HCT116 (cell line): Measurements from ENCODE around the gene PGC. TPM values are rescaled to one million over a fixed set of nuclear protein-coding genes. Genes with fewer than 3 reads are reported as not detected.

Experiments
- ATAC-seq: fragments of 200-7000 bp; cut with Tn5 transposase; 2 replicates; pipeline ENCODE4 v1.9.1; 2020; ENCODE audit warnings: mild to moderate bottlenecking, moderate library complexity
- BruUV-seq: library from RNA; stranded (reverse); fragments of 400-500 nt; replicated peaks from 2 replicates; lab custom pipeline; 2021; lab: Mats Ljungman, UMichigan
- CTCF ChIA-PET: fragments of 300-600 bp; sonication (Branson Sonifier 250); formaldehyde crosslinking; loops from one replicate; lab custom pipeline; 2021; ENCODE audit warnings: antibody characterized with exemption; lab: Charles Lee
- POLR2A ChIA-PET: fragments of 300-600, 350-600 bp; sonication (Branson Sonifier 250); formaldehyde crosslinking; loops from one replicate; lab custom pipeline; 2021; ENCODE audit warnings: antibody characterized with exemption; lab: Charles Lee
- RAD21 ChIA-PET, 2 experiments: fragments of 300-600 bp; sonication (Branson Sonifier 250); formaldehyde crosslinking; loops; one replicate each; lab custom pipeline; 2023; ENCODE audit warnings: low total read pairs in 2 of 2; ENCODE audit not compliant: uncharacterized antibody in 2 of 2, unreplicated experiment in 2 of 2, low non-redundant PET in 1 of 2; lab: Charles Lee
- DNase-seq: peaks from one replicate; pipeline ENCODE4 v3.0.0-alpha.2; 2010; ENCODE audit warnings: low read depth, low spot score
- H2AFZ ChIP-seq: fragments of 200-600 bp; shearing (Covaris generic), sonication (generic); 2 replicates; pipeline ENCODE4 v1.6.1; 2017; ENCODE audit warnings: low read depth, mixed run types, mixed read lengths, antibody characterized with exemption, low read length; ENCODE audit not compliant: poor library complexity, severe bottlenecking
- H3K27ac ChIP-seq: 2 replicates; pipeline ENCODE4 v1.5.1; 2012; ENCODE audit warnings: low read depth, low read length
- H3K27me3 ChIP-seq: fragments of 200-600 bp; sonication (generic); 2 replicates; pipeline ENCODE4 v1.6.1; 2016; ENCODE audit warnings: mixed run types, low read length, mixed read lengths; ENCODE audit not compliant: insufficient read depth
- H3K36me3 ChIP-seq, 2 experiments: fragments of 200-500 bp in 1 of 2; fragments of 200-600 bp in 1 of 2; sonication (Bioruptor generic) in 1 of 2; sonication (generic) in 1 of 2; 2 replicates each; pipeline versions ENCODE4 v1.5.1 to v1.6.1; 2014 to 2016; ENCODE audit warnings: low read length in 2 of 2, inconsistent platforms in 1 of 2, mixed read lengths in 1 of 2, mixed run types in 1 of 2; ENCODE audit not compliant: insufficient read depth in 2 of 2, control insufficient read depth in 1 of 2
- H3K4me1 ChIP-seq, 2 experiments: fragments of 200-600 bp in 1 of 2; sonication (generic) in 1 of 2; 2 replicates each; pipeline versions ENCODE4 v1.5.1 to v1.6.1; 2012 to 2017; ENCODE audit warnings: low read length in 2 of 2, inconsistent platforms in 1 of 2, mild to moderate bottlenecking in 1 of 2, mixed read lengths in 1 of 2, mixed run types in 1 of 2, moderate library complexity in 1 of 2; ENCODE audit not compliant: insufficient read depth in 2 of 2, control insufficient read depth in 1 of 2
- H3K4me2 ChIP-seq: fragments of 200-600 bp; sonication (generic); 2 replicates; pipeline ENCODE4 v1.6.1; 2017; ENCODE audit warnings: mixed run types, low read length, mixed read lengths
- H3K4me3 ChIP-seq, 2 experiments: fragments of 200-600 bp in 1 of 2; sonication (generic) in 1 of 2; replicated peaks in 1 of 2; 2 replicates each; pipeline ENCODE4 v1.5.1; 2011 to 2016; ENCODE audit warnings: low read length in 2 of 2, control low read depth in 1 of 2, low read depth in 1 of 2, mild to moderate bottlenecking in 1 of 2, mixed read lengths in 1 of 2, mixed run types in 1 of 2
- H3K79me2 ChIP-seq: fragments of 200-600 bp; sonication (generic); 2 replicates; pipeline ENCODE4 v1.6.1; 2017; ENCODE audit warnings: mild to moderate bottlenecking, mixed run types, low read length, moderate library complexity, mixed read lengths; ENCODE audit not compliant: insufficient read depth
- H3K9ac ChIP-seq: fragments of 200-600 bp; sonication (generic); 2 replicates; pipeline ENCODE4 v1.6.1; 2016; ENCODE audit warnings: low read length, mixed read lengths
- H3K9me2 ChIP-seq: fragments of 200-600 bp; sonication (generic), shearing (Covaris generic); 2 replicates; pipeline ENCODE4 v1.6.1; 2017; ENCODE audit warnings: mixed run types, mild to moderate bottlenecking, moderate library complexity; ENCODE audit not compliant: insufficient read depth
- H3K9me3 ChIP-seq, 2 experiments: fragments of 200-500 bp in 1 of 2; fragments of 200-600 bp in 1 of 2; sonication (Bioruptor generic) in 1 of 2; sonication (generic) in 1 of 2; 2 replicates each; pipeline ENCODE4 v1.6.1; 2014 to 2017; ENCODE audit warnings: low read length in 2 of 2, mixed read lengths in 2 of 2, inconsistent platforms in 1 of 2, low read depth in 1 of 2, mild to moderate bottlenecking in 1 of 2, mixed run types in 1 of 2, moderate library complexity in 1 of 2; ENCODE audit not compliant: control insufficient read depth in 1 of 2, insufficient read depth in 1 of 2
- H4K20me1 ChIP-seq: fragments of 200-600 bp; sonication (generic), shearing (Covaris generic); 2 replicates; pipeline ENCODE4 v1.6.1; 2017; ENCODE audit warnings: mixed run types, mild to moderate bottlenecking, moderate library complexity; ENCODE audit not compliant: insufficient read depth
- ATF3 ChIP-seq: IDR thresholded peaks from 2 replicates; pipeline ENCODE4 v1.6.1; 2012
- CBX3 ChIP-seq: IDR thresholded peaks from 2 replicates; pipeline ENCODE4 v1.6.1; 2012; ENCODE audit warnings: low read depth
- CTCF ChIP-seq, 3 experiments: fragments of 200-600 bp in 1 of 3; sonication (generic) in 1 of 3; IDR thresholded peaks in 2 of 3; conservative IDR thresholded peaks in 1 of 3; 2 replicates each; pipeline ENCODE4 v1.5.1; 2012 to 2017; ENCODE audit warnings: low read depth in 2 of 3, low read length in 2 of 3, antibody characterized with exemption in 1 of 3, borderline replicate concordance in 1 of 3, control low read depth in 1 of 3, mild to moderate bottlenecking in 1 of 3, mixed read lengths in 1 of 3, mixed run types in 1 of 3, moderate library complexity in 1 of 3; ENCODE audit not compliant: insufficient read depth in 1 of 3
- ELF1 ChIP-seq: IDR thresholded peaks from 2 replicates; pipeline ENCODE4 v1.6.1; 2012; ENCODE audit warnings: low read depth, borderline replicate concordance
- EZH2 ChIP-seq: fragments of 200-600 bp; sonication (generic); IDR thresholded peaks from 2 replicates; pipeline ENCODE4 v1.6.1; 2017; ENCODE audit warnings: antibody characterized with exemption, mixed run types
- EZH2phosphoT487 ChIP-seq: fragments of 200-600 bp; IDR thresholded peaks from 2 replicates; pipeline ENCODE4 v1.6.1; 2018; ENCODE audit warnings: antibody characterized with exemption, borderline replicate concordance
- FOSL1 ChIP-seq: IDR thresholded peaks from 2 replicates; pipeline ENCODE4 v1.6.1; 2012; ENCODE audit warnings: low read depth
- MAX ChIP-seq: IDR thresholded peaks from 2 replicates; pipeline ENCODE4 v1.6.1; 2012
- POLR2A ChIP-seq: IDR thresholded peaks from 2 replicates; pipeline ENCODE4 v1.7.0; 2011; ENCODE audit warnings: borderline replicate concordance; ENCODE audit not compliant: insufficient read depth, insufficient read length; ENCODE audit errors: extremely low read depth
- RAD21 ChIP-seq: IDR thresholded peaks from 2 replicates; pipeline ENCODE4 v1.6.1; 2012; ENCODE audit warnings: low read depth, mild to moderate bottlenecking
- REST ChIP-seq: IDR thresholded peaks from 2 replicates; pipeline ENCODE4 v1.6.1; 2012; ENCODE audit warnings: low read depth
- SIN3A ChIP-seq: IDR thresholded peaks from 2 replicates; pipeline ENCODE4 v1.6.1; 2012; ENCODE audit warnings: low read depth
- SP1 ChIP-seq: IDR thresholded peaks from 2 replicates; pipeline ENCODE4 v1.6.1; 2012; ENCODE audit warnings: low read depth
- SRF ChIP-seq: IDR thresholded peaks from 2 replicates; pipeline ENCODE4 v1.6.1; 2012; ENCODE audit warnings: low read depth
- TCF7L2 ChIP-seq: IDR thresholded peaks from 2 replicates; pipeline ENCODE4 v1.7.0; 2011; ENCODE audit warnings: borderline replicate concordance, inconsistent platforms; ENCODE audit not compliant: insufficient read depth, insufficient read length; ENCODE audit errors: extremely low read depth
- YY1 ChIP-seq: IDR thresholded peaks from 2 replicates; pipeline ENCODE4 v1.6.1; 2011; ENCODE audit warnings: low read length, low read depth, moderate library complexity, mild to moderate bottlenecking; ENCODE audit not compliant: insufficient replicate concordance; ENCODE audit errors: extremely low read depth
- ZBTB33 ChIP-seq: IDR thresholded peaks from 2 replicates; pipeline ENCODE4 v1.6.1; 2011; ENCODE audit warnings: mild to moderate bottlenecking, low read length, moderate library complexity; ENCODE audit not compliant: insufficient replicate concordance; ENCODE audit errors: extremely low read depth
- ZFX ChIP-seq: fragments of 450-650 bp; IDR thresholded peaks from 2 replicates; pipeline ENCODE4 v1.6.1; 2017
- intact Hi-C: fragments of 100-400 bp; cut with micrococcal nuclease; formaldehyde crosslinking; loops from 2 replicates; pipeline ENCODE4 v1.10.0; 2022
- total RNA-seq: library from RNA; stranded (reverse); gene quantifications from one replicate; pipeline ENCODE4 v1.2.1, GENCODE V29; 2021; ENCODE audit not compliant: unreplicated experiment

The PGC gene
- total RNA-seq, 1 experiment from 2014 or later, result 1.2 TPM

- ATAC-seq (peak; percentile 46; the same call in 1 of the 2 replicates), DNase-seq (no peak)
- no peaks in the 10 kb centered on the region for H3K27me3 ChIP-seq
- H4K20me1 ChIP-seq, result no peaks in the 10 kb centered on the region
- TF ChIP-seq SIN3A, result no peak
- no peak for TF ChIP-seq CBX3
- TF ChIP-seq EZH2, result no peak
- no peak for TF ChIP-seq REST
- TF ChIP-seq ZFX, result no peak
- no peak for TF ChIP-seq RAD21
- TF ChIP-seq POLR2A, result no peak
- TF ChIP-seq SP1, result no peak
- TF ChIP-seq ZBTB33, result no peak
- TF ChIP-seq TCF7L2, result no peak
- no peak for TF ChIP-seq CTCF (IDR thresholded peaks at IDR 0.05 in 2 of 3, conservative IDR thresholded peaks at IDR 0.05 in 1 of 3; ENCODE audit: borderline replicate concordance in 1 of 3, insufficient read depth in 1 of 3, low read depth in 2 of 3, low read length in 2 of 3)
- TF ChIP-seq ELF1, result no peak
- no peak for TF ChIP-seq EZH2phosphoT487
- TF ChIP-seq ATF3, result no peak
- no peak for TF ChIP-seq MAX
- TF ChIP-seq SRF, result no peak
- no peak for TF ChIP-seq FOSL1
- no peak for TF ChIP-seq YY1
- ChIA-PET RAD21 (no interaction called here), POLR2A (no interaction called here), CTCF (interaction anchor here (0.6 to 4.3 kb wide), 5 partner anchors 8 to 327 kb away, joined by 3 to 19 read pairs (median 3); no protein-coding TSS in a partner anchor)
- H3K9me2 ChIP-seq, result no peaks in the 10 kb centered on the region
- H3K4me3 ChIP-seq, result no peak overlapping the region
- H2AFZ ChIP-seq, result no peak overlapping the region
- intact Hi-C loops, result no loop called here
- BruUV-seq, result no TSS peak
- H3K4me2 ChIP-seq, result no peak overlapping the region
- no peak overlapping the region for H3K9ac ChIP-seq
- no peaks in the 10 kb centered on the region for H3K79me2 ChIP-seq
- H3K4me1 ChIP-seq, result peaks cover 5 to 6% of the 10 kb centered on the region in 2 experiments; a peak in 2 of 4 replicates
- H3K27ac ChIP-seq, result no peak overlapping the region
- no peaks in the 10 kb centered on the region for H3K9me3 ChIP-seq
- H3K36me3 ChIP-seq, result no peaks in the 10 kb centered on the region
Measured at GRCh38 chr6:41694815-41695526, 52.2 kb downstream of the PGC start.
